Mesothelial cell of epicardium (in vitro differentiated cells): ENCODE data around the gene TMEM242. TPM values are rescaled to one million over a fixed set of nuclear protein-coding genes. Genes with fewer than 3 reads are reported as not detected.

Source experiments
- DNase-seq, 2 experiments: peaks; one replicate each; pipeline ENCODE4 v3.0.0; 2021; ENCODE audit warnings: low spot score in 2 of 2; ENCODE audit not compliant: unreplicated experiment in 2 of 2
- H3K27ac Mint-ChIP-seq: 2 replicates; pipeline ENCODE4 v1.8.0; 2021; ENCODE audit warnings: mixed read lengths
- H3K27me3 Mint-ChIP-seq: 2 replicates; pipeline ENCODE4 v1.8.0; 2021; ENCODE audit warnings: low read depth, mixed read lengths
- H3K36me3 Mint-ChIP-seq: 2 replicates; pipeline ENCODE4 v1.8.0; 2021; ENCODE audit warnings: mixed read lengths
- H3K4me1 Mint-ChIP-seq: 2 replicates; pipeline ENCODE4 v1.8.0; 2021; ENCODE audit warnings: mixed read lengths
- H3K4me3 Mint-ChIP-seq: 2 replicates; pipeline ENCODE4 v1.8.0; 2021; ENCODE audit warnings: mild to moderate bottlenecking, moderate library complexity, mixed read lengths
- H3K9me3 Mint-ChIP-seq: 2 replicates; pipeline ENCODE4 v1.8.0; 2021; ENCODE audit warnings: mixed read lengths
- total RNA-seq: library from RNA; stranded (reverse); gene quantifications from 3 replicates; pipeline ENCODE4 v1.2.1, GENCODE V29; 2021
- TF ChIP-seq, protein P1 (sequence below): fragments of 200-600 bp; sonication (generic); IDR thresholded peaks from one replicate; pipeline ENCODE4 v1.5.0; 2021; ENCODE audit warnings: antibody characterized with exemption; ENCODE audit not compliant: unreplicated experiment

Gene TMEM242
- total RNA-seq, 1 donor from 2014 or later = 13.3 TPM

DNA sequence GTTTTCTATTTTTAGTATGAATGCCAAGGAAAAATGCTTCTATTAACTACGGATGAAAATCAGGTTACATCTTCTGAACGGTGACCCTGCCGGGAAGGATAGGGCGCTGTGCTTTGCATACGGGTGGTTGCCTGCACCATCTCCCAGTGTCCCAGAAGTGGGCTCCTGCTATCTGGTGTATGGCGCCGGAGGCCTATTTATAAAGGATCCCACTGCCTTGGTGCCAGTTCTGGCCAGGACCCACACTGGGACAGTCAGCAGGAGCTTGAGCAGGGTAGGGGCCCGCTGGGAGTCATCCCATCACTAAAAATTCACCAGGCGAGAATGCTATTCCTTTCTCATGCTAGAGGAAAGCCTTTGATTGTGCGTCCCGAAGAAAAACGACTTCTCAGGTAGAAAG is 22.9 kb downstream of the TMEM242 start:
- peaks cover 4% of the 10 kb centered on the region for H3K4me1 Mint-ChIP-seq
- no peaks in the 10 kb centered on the region for H3K9me3 Mint-ChIP-seq
- H3K36me3 Mint-ChIP-seq = peaks cover 7% of the 10 kb centered on the region
- no peak overlapping the region for H3K27ac Mint-ChIP-seq
- TF ChIP-seq, protein P1, sequence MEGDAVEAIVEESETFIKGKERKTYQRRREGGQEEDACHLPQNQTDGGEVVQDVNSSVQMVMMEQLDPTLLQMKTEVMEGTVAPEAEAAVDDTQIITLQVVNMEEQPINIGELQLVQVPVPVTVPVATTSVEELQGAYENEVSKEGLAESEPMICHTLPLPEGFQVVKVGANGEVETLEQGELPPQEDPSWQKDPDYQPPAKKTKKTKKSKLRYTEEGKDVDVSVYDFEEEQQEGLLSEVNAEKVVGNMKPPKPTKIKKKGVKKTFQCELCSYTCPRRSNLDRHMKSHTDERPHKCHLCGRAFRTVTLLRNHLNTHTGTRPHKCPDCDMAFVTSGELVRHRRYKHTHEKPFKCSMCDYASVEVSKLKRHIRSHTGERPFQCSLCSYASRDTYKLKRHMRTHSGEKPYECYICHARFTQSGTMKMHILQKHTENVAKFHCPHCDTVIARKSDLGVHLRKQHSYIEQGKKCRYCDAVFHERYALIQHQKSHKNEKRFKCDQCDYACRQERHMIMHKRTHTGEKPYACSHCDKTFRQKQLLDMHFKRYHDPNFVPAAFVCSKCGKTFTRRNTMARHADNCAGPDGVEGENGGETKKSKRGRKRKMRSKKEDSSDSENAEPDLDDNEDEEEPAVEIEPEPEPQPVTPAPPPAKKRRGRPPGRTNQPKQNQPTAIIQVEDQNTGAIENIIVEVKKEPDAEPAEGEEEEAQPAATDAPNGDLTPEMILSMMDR = no peak
- no peak for DNase-seq
- H3K27me3 Mint-ChIP-seq = no peaks in the 10 kb centered on the region
- no peak overlapping the region for H3K4me3 Mint-ChIP-seq

DNA sequence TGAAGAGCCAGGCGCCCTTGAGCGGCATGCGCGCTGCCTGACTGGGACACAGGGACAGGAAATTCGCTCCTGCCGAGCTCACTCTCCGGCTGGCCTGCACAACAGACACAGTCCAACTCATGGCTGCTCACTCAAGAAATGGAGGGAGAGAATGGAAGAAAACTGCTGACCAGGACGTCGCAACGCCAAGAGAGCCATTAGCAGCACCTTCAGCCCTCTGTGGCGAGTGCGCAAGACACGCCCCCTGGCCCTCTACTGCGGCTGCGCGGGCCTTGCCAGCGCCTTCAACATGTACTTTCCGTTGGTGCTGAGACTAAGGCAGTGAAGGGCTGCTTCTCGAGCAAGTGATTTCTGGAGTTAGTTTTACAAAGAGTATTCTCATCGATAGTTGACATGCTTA is 23.3 kb downstream of the TMEM242 start:
- DNase-seq = no peak
- TF ChIP-seq, protein P1 = no peak
- Mint-ChIP-seq H3K9me3 (no peaks in the 10 kb centered on the region), H3K36me3 (peaks cover 7% of the 10 kb centered on the region), H3K4me1 (peaks cover 8% of the 10 kb centered on the region), H3K4me3 (no peak overlapping the region), H3K27me3 (no peaks in the 10 kb centered on the region), H3K27ac (no peak overlapping the region)

DNA sequence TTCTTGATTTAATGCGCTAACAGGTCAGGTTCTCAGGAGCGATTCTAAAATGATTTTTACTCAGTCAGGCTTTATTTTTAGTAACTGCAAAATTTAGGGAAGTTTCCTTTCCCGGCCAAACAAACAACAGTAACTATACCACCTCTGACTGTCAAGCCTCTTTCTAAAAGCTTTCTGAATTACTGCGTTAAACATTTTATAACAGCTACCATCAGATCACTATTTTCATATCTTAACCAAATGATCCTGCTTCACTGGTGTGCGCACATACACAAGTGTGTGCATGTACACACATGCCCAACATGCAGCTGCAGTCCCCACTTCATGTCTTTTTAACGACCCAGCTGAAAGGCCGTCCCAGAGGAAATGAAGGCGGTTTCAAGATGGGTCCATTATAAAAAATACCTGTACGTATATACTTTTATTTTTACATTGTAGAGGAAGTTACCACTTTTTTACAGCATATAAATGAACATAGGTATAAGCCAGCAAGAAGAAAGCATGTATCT is 25.0 kb downstream of the TMEM242 start:
- H3K4me1 Mint-ChIP-seq = peaks cover 8% of the 10 kb centered on the region
- H3K4me3 Mint-ChIP-seq = no peak overlapping the region
- no peak for DNase-seq
- no peak overlapping the region for H3K27ac Mint-ChIP-seq
- H3K9me3 Mint-ChIP-seq = no peaks in the 10 kb centered on the region
- peaks cover 7% of the 10 kb centered on the region for H3K36me3 Mint-ChIP-seq
- TF ChIP-seq, protein P1 = no peak
- H3K27me3 Mint-ChIP-seq = no peaks in the 10 kb centered on the region

DNA sequence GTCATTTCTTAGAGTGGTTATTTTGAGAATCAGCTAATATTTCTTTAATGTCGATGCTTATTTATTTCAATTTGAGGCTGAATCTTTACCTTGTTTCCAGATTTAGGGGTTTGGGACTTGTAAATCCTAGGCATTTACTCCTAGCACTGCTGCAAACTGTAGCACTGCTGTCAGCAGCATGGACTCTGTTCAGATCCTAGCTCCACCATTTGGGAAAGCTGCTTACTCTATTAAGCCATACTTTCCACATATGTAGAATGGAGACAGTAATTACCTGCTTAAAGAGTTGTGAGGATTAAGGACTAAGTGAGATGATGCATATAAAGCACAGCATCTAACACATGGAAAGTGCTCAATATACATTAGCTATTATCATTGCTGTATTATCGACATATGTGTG is 28.7 kb downstream of the TMEM242 start:
- H3K27me3 Mint-ChIP-seq = no peaks in the 10 kb centered on the region
- H3K9me3 Mint-ChIP-seq = no peaks in the 10 kb centered on the region
- H3K4me1 Mint-ChIP-seq = peaks cover 17% of the 10 kb centered on the region
- peaks cover 11% of the 10 kb centered on the region for H3K36me3 Mint-ChIP-seq
- no peak overlapping the region for H3K27ac Mint-ChIP-seq
- TF ChIP-seq, protein P1 = no peak
- no peak overlapping the region for H3K4me3 Mint-ChIP-seq
- no peak for DNase-seq

DNA sequence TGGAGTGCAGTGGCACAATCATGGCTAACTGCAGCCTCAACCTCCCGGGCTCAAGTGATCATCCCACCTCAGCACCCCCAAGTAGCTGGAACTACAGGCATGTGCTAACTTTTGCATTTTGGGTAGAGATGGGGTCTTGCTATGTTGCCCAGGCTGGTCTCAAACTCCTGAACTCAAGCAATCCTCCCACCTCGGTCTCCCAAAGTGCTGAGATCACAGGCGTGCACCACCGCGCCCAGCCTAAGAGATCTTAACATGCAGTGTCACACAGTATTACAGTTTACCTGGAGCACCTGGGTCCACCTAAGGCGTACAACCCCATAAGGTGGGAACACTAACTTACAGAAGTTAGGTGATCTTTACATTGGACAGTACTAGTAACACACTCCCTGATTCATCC is 29.5 kb downstream of the TMEM242 start:
- Mint-ChIP-seq H3K4me1 (peaks cover 22% of the 10 kb centered on the region), H3K27me3 (no peaks in the 10 kb centered on the region), H3K9me3 (no peaks in the 10 kb centered on the region), H3K27ac (no peak overlapping the region), H3K36me3 (peaks cover 9% of the 10 kb centered on the region), H3K4me3 (no peak overlapping the region)
- no peak for DNase-seq
- TF ChIP-seq, protein P1 = no peak

GRCh38 chr6:157292202-157292601 is 31.1 kb downstream of the TMEM242 start:
- Mint-ChIP-seq H3K9me3 (no peaks in the 10 kb centered on the region), H3K4me3 (no peak overlapping the region), H3K27ac (no peak overlapping the region), H3K36me3 (peaks cover 9% of the 10 kb centered on the region), H3K4me1 (peaks cover 25% of the 10 kb centered on the region), H3K27me3 (no peaks in the 10 kb centered on the region)
- TF ChIP-seq, protein P1 = no peak
- no peak for DNase-seq
